HEK293 (cell line): ENCODE data around the gene PSAP.

ENCODE experiments used
- CTCF ChIP-seq: fragments of 450-650 bp; formaldehyde crosslinking; IDR thresholded peaks from 2 replicates; pipeline ENCODE4 v1.5.1; 2016; ENCODE audit warnings: missing biosample characterization, missing genetic modification characterization
- KLF10 ChIP-seq: fragments of 450-650 bp; IDR thresholded peaks from 2 replicates; pipeline ENCODE4 v1.5.1; 2018; ENCODE audit warnings: missing biosample characterization, mild to moderate bottlenecking, missing genetic modification characterization
- REST ChIP-seq: fragments of 450-650 bp; formaldehyde crosslinking; IDR thresholded peaks from 2 replicates; pipeline ENCODE4 v1.5.1; 2016; ENCODE audit warnings: missing biosample characterization, missing genetic modification characterization
- SCRT1 ChIP-seq: fragments of 450-650 bp; formaldehyde crosslinking; IDR thresholded peaks from 2 replicates; pipeline ENCODE4 v1.5.1; 2016; ENCODE audit warnings: missing biosample characterization, missing genetic modification characterization, borderline replicate concordance
- ZFP41 ChIP-seq: fragments of 450-650 bp; formaldehyde crosslinking; IDR thresholded peaks from 2 replicates; pipeline ENCODE4 v1.5.1; 2016; ENCODE audit warnings: missing biosample characterization, missing genetic modification characterization, borderline replicate concordance
- TF ChIP-seq, protein P1 (sequence below): sonication (generic); formaldehyde crosslinking; IDR thresholded peaks from 2 replicates; pipeline ENCODE4 v1.8.1; 2022; ENCODE audit warnings: mild to moderate bottlenecking, moderate library complexity, missing genetic modification reagents

- TF ChIP-seq, protein P1, sequence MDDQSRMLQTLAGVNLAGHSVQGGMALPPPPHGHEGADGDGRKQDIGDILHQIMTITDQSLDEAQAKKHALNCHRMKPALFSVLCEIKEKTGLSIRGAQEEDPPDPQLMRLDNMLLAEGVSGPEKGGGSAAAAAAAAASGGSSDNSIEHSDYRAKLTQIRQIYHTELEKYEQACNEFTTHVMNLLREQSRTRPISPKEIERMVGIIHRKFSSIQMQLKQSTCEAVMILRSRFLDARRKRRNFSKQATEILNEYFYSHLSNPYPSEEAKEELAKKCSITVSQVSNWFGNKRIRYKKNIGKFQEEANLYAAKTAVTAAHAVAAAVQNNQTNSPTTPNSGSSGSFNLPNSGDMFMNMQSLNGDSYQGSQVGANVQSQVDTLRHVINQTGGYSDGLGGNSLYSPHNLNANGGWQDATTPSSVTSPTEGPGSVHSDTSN (CRISPR knock-in tag) = no peak
- TF ChIP-seq CTCF (tag by site-specific recombination) (no peak), SCRT1 (tag by site-specific recombination) (no peak), KLF10 (tag by site-specific recombination) (no peak), REST (tag by site-specific recombination) (no peak), ZFP41 (tag by site-specific recombination) (no peak)
Measured at GRCh38 chr10:71827852-71828251, 23.2 kb downstream of the PSAP start.
